HEK293 (cell line): Measurements from ENCODE around the gene IFT27.

ENCODE experiments used
- CTCF ChIA-PET: fragments of 350-600 bp; formaldehyde crosslinking; extraction: SDS; loops from one replicate; lab custom pipeline; 2021; ENCODE audit warnings: antibody characterized with exemption; lab: Yijun Ruan, JAX
- POLR2A ChIA-PET: fragments of 300-600 bp; formaldehyde crosslinking; extraction: SDS; loops from one replicate; lab custom pipeline; 2020; ENCODE audit warnings: antibody characterized with exemption, inconsistent platforms; lab: Yijun Ruan, JAX
- H3K27ac ChIP-seq: fragments of 200-500 bp; sonication (Bioruptor generic); 2 replicates; pipeline ENCODE4 v1.5.1; 2014; ENCODE audit warnings: low read depth, low read length, control low read depth, inconsistent platforms; ENCODE audit errors: extremely low read depth
- H3K36me3 ChIP-seq, 2 experiments: fragments of 200-500 bp in 1 of 2; sonication (Bioruptor generic) in 1 of 2; 1 replicate in 1 of 2; 2 replicates in 1 of 2; pipeline ENCODE4 v1.5.1; 2014 to 2017; ENCODE audit warnings: inconsistent platforms in 2 of 2, low read length in 2 of 2; ENCODE audit not compliant: control insufficient read depth in 2 of 2, insufficient read depth in 1 of 2
- H3K4me1 ChIP-seq: fragments of 200-500 bp; sonication (Bioruptor generic); 2 replicates; pipeline ENCODE4 v1.5.1; 2014; ENCODE audit warnings: mild to moderate bottlenecking, low read length, inconsistent platforms; ENCODE audit not compliant: control insufficient read depth, insufficient read depth
- H3K4me3 ChIP-seq: 2 replicates; pipeline ENCODE4 v1.5.1; 2011; ENCODE audit warnings: low read depth, mild to moderate bottlenecking, control low read depth, low read length, moderate library complexity
- H3K9me3 ChIP-seq: fragments of 200-500 bp; sonication (Bioruptor generic); 2 replicates; pipeline ENCODE4 v1.5.1; 2014; ENCODE audit warnings: low read depth, low read length, inconsistent platforms; ENCODE audit not compliant: control insufficient read depth, insufficient read depth
- RBAK ChIP-seq: fragments of 450-650 bp; formaldehyde crosslinking; IDR thresholded peaks from 2 replicates; pipeline ENCODE4 v1.5.1; 2016; ENCODE audit warnings: missing biosample characterization, missing genetic modification characterization
- SCRT2 ChIP-seq: fragments of 450-650 bp; formaldehyde crosslinking; IDR thresholded peaks from 2 replicates; pipeline ENCODE4 v1.5.1; 2016; ENCODE audit warnings: missing biosample characterization, missing genetic modification characterization
- TRIM28 ChIP-seq: IDR thresholded peaks from 2 replicates; pipeline ENCODE4 v1.6.1; 2011; ENCODE audit warnings: low read length, control low read depth, borderline replicate concordance
- WT1 ChIP-seq: fragments of 450-650 bp; formaldehyde crosslinking; IDR thresholded peaks from 2 replicates; pipeline ENCODE4 v1.5.1; 2016; ENCODE audit warnings: missing biosample characterization, missing genetic modification characterization
- ZEB2 ChIP-seq: fragments of 450-650 bp; formaldehyde crosslinking; IDR thresholded peaks from 2 replicates; pipeline ENCODE4 v1.5.1; 2016; ENCODE audit warnings: missing biosample characterization, missing genetic modification characterization
- ZNF10 ChIP-seq: fragments of 450-650 bp; formaldehyde crosslinking; IDR thresholded peaks from 2 replicates; pipeline ENCODE4 v1.5.1; 2017; ENCODE audit warnings: missing biosample characterization, missing genetic modification characterization
- ZNF114 ChIP-seq: fragments of 450-650 bp; formaldehyde crosslinking; IDR thresholded peaks from 2 replicates; pipeline ENCODE4 v1.5.0; 2017; ENCODE audit warnings: missing biosample characterization, missing genetic modification characterization
- ZNF19 ChIP-seq: fragments of 450-650 bp; formaldehyde crosslinking; IDR thresholded peaks from 2 replicates; pipeline ENCODE4; 2016; ENCODE audit warnings: missing biosample characterization, missing genetic modification characterization, low read depth
- ZNF214 ChIP-seq: fragments of 450-650 bp; formaldehyde crosslinking; IDR thresholded peaks from 2 replicates; pipeline ENCODE4 v1.5.1; 2017; ENCODE audit warnings: missing biosample characterization, mild to moderate bottlenecking, missing genetic modification characterization, borderline replicate concordance
- ZNF223 ChIP-seq: fragments of 450-650 bp; formaldehyde crosslinking; IDR thresholded peaks from 2 replicates; pipeline ENCODE4 v1.5.1; 2016; ENCODE audit warnings: missing biosample characterization, missing genetic modification characterization
- ZNF239 ChIP-seq: fragments of 450-650 bp; formaldehyde crosslinking; IDR thresholded peaks from 2 replicates; pipeline ENCODE4 v1.5.1; 2016; ENCODE audit warnings: missing biosample characterization, missing genetic modification characterization
- ZNF335 ChIP-seq: fragments of 450-650 bp; formaldehyde crosslinking; conservative IDR thresholded peaks from 2 replicates; pipeline ENCODE4 v1.5.1; 2016; ENCODE audit warnings: missing biosample characterization, missing genetic modification characterization
- ZNF354C ChIP-seq: fragments of 450-650 bp; formaldehyde crosslinking; IDR thresholded peaks from 2 replicates; pipeline ENCODE4 v1.5.1; 2016; ENCODE audit warnings: missing biosample characterization, missing genetic modification characterization, low read depth, borderline replicate concordance
- ZNF366 ChIP-seq: fragments of 450-650 bp; formaldehyde crosslinking; conservative IDR thresholded peaks from 2 replicates; pipeline ENCODE4 v1.5.1; 2016; ENCODE audit warnings: missing biosample characterization, missing genetic modification characterization
- ZNF391 ChIP-seq: fragments of 450-650 bp; formaldehyde crosslinking; IDR thresholded peaks from 2 replicates; pipeline ENCODE4 v1.5.1; 2016; ENCODE audit warnings: low read depth, missing biosample characterization, missing genetic modification characterization, borderline replicate concordance
- ZNF404 ChIP-seq: fragments of 450-650 bp; formaldehyde crosslinking; IDR thresholded peaks from 2 replicates; pipeline ENCODE4 v1.5.1; 2017; ENCODE audit warnings: missing biosample characterization, missing genetic modification characterization
- ZNF416 ChIP-seq: fragments of 450-650 bp; formaldehyde crosslinking; IDR thresholded peaks from 2 replicates; pipeline ENCODE4 v1.5.1; 2016; ENCODE audit warnings: missing biosample characterization, missing genetic modification characterization
- ZNF580 ChIP-seq: fragments of 450-650 bp; formaldehyde crosslinking; IDR thresholded peaks from 2 replicates; pipeline ENCODE4 v1.5.1; 2016; ENCODE audit warnings: missing biosample characterization, missing genetic modification characterization
- ZNF596 ChIP-seq: fragments of 450-650 bp; IDR thresholded peaks from 2 replicates; pipeline ENCODE4 v1.5.0; 2018; ENCODE audit warnings: missing biosample characterization, mild to moderate bottlenecking, missing genetic modification characterization, moderate library complexity
- ZNF624 ChIP-seq: fragments of 450-650 bp; formaldehyde crosslinking; IDR thresholded peaks from 2 replicates; pipeline ENCODE4 v1.5.1; 2017; ENCODE audit warnings: missing biosample characterization, missing genetic modification characterization
- ZNF707 ChIP-seq: fragments of 450-650 bp; formaldehyde crosslinking; IDR thresholded peaks from 2 replicates; pipeline ENCODE4 v1.5.1; 2016; ENCODE audit warnings: missing biosample characterization, missing genetic modification characterization
- ZNF776 ChIP-seq: fragments of 450-650 bp; formaldehyde crosslinking; IDR thresholded peaks from 2 replicates; pipeline ENCODE4 v1.5.0; 2017; ENCODE audit warnings: missing biosample characterization, missing genetic modification characterization, borderline replicate concordance
- ZNF843 ChIP-seq: fragments of 450-650 bp; formaldehyde crosslinking; IDR thresholded peaks from 2 replicates; pipeline ENCODE4 v1.5.1; 2016; ENCODE audit warnings: missing biosample characterization, missing genetic modification characterization
- TF ChIP-seq, protein P1 (sequence below): fragments of 450-650 bp; formaldehyde crosslinking; IDR thresholded peaks from 2 replicates; pipeline ENCODE4 v1.5.1; 2016; ENCODE audit warnings: missing biosample characterization, missing genetic modification characterization
- TF ChIP-seq, protein P2 (sequence below): fragments of 450-650 bp; formaldehyde crosslinking; IDR thresholded peaks from 2 replicates; pipeline ENCODE4 v1.5.1; 2017; ENCODE audit warnings: missing biosample characterization, missing genetic modification characterization

Gene IFT27

DNA sequence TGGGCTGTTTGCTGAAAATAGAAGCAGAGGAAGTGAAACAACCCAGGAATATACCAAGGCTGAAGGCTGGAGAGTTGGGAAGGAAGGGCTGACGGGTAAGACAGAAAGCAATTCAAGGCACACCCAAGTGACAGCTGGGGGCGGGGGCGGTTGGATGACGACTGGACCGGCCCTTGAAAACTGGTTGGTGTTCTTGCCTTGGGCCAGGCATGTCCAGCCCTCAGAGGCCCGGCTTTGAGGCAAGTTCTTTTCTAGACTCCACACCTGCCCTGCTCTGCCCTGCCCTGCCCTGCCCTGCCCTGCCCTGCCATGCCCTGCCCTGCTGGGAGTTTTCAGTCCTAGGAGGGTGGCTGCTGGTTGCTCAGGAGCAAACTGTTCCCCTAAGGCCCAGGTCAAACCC, 38.1 kb downstream of the IFT27 start:
- ChIA-PET CTCF (no interaction called here), POLR2A (no interaction called here)
- H3K4me3 ChIP-seq = no peak overlapping the region

GRCh38 chr22:36736701-36737320, 39.1 kb downstream of the IFT27 start:
- Histone ChIP-seq H3K36me3 (no peaks in the 10 kb centered on the region), H3K27ac (no peak overlapping the region), H3K4me1 (no peaks in the 10 kb centered on the region), H3K9me3 (no peaks in the 10 kb centered on the region), H3K4me3 (no peak overlapping the region)
- ChIA-PET POLR2A (no interaction called here), CTCF (no interaction called here)
- TF ChIP-seq ZNF776 = no peak
- TF ChIP-seq ZEB2 (tag by site-specific recombination) = no peak
- TF ChIP-seq ZNF223 (tag by site-specific recombination) = no peak
- no peak for TF ChIP-seq ZNF239 (tag by site-specific recombination)
- no peak for TF ChIP-seq ZNF843

More for the DNA sequence above, 38.1 kb downstream of the IFT27 start:
- no peaks in the 10 kb centered on the region for H3K36me3 ChIP-seq
- no peak overlapping the region for H3K27ac ChIP-seq
- TF ChIP-seq ZNF624 (tag by site-specific recombination) = no peak
- no peaks in the 10 kb centered on the region for H3K4me1 ChIP-seq
- no peaks in the 10 kb centered on the region for H3K9me3 ChIP-seq

DNA sequence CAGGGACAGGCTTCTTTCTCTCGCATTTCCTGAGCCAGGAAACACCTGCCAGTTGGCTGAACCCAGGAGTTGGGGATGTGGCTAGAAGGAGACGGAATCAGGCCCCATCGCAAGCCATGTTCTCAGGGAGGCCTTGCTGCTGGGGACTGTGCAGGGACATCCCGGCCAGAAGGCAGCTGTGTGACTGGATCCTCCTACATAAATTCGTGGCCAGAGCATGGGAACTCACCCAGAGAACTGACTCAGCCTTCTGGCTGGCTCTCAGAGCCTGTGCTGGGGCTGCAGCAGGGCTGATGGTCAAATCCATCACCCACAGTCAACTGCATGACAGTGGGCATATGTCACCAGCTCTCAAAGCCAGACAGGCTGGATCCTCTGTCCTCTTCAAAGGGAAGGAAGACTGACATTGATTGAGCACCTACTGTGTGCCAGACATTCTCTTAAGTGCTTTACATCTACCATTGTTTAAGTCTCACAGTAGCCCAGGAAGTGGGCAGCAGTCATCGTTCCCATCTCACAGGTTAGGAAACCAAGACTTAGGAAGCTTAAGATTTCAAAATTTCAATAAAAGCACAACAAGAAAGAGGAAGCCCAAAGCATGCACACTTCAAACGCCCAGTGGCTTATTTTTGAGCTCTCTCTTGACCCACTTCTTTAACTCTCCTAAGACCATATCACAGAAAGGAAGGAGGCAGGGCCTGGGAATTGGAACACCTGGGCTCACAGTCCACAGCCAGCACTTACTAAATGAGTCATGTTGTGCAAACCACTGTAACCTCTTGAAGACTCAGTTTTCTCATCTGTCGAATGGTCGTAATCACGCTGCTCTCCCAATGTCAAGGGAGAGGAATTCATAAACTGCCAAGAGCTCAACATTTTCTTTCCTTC, 41.5 kb downstream of the IFT27 start:
- TF ChIP-seq ZNF596 (tag by site-specific recombination) (no peak), SCRT2 (no peak), RBAK (no peak), ZNF335 (tag by site-specific recombination) (no peak), ZNF580 (tag by site-specific recombination) (no peak), ZNF366 (no peak), ZNF10 (no peak), ZNF404 (tag by site-specific recombination) (no peak), ZNF19 (tag by site-specific recombination) (no peak), ZNF214 (tag by site-specific recombination) (no peak), TRIM28 (no peak), ZNF707 (tag by site-specific recombination) (no peak), ZNF354C (no peak), ZNF416 (no peak), ZNF391 (tag by site-specific recombination) (no peak), ZNF114 (tag by site-specific recombination) (no peak), WT1 (tag by site-specific recombination) (no peak)
- TF ChIP-seq, protein P1, sequence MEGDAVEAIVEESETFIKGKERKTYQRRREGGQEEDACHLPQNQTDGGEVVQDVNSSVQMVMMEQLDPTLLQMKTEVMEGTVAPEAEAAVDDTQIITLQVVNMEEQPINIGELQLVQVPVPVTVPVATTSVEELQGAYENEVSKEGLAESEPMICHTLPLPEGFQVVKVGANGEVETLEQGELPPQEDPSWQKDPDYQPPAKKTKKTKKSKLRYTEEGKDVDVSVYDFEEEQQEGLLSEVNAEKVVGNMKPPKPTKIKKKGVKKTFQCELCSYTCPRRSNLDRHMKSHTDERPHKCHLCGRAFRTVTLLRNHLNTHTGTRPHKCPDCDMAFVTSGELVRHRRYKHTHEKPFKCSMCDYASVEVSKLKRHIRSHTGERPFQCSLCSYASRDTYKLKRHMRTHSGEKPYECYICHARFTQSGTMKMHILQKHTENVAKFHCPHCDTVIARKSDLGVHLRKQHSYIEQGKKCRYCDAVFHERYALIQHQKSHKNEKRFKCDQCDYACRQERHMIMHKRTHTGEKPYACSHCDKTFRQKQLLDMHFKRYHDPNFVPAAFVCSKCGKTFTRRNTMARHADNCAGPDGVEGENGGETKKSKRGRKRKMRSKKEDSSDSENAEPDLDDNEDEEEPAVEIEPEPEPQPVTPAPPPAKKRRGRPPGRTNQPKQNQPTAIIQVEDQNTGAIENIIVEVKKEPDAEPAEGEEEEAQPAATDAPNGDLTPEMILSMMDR = no peak
- TF ChIP-seq, protein P2, sequence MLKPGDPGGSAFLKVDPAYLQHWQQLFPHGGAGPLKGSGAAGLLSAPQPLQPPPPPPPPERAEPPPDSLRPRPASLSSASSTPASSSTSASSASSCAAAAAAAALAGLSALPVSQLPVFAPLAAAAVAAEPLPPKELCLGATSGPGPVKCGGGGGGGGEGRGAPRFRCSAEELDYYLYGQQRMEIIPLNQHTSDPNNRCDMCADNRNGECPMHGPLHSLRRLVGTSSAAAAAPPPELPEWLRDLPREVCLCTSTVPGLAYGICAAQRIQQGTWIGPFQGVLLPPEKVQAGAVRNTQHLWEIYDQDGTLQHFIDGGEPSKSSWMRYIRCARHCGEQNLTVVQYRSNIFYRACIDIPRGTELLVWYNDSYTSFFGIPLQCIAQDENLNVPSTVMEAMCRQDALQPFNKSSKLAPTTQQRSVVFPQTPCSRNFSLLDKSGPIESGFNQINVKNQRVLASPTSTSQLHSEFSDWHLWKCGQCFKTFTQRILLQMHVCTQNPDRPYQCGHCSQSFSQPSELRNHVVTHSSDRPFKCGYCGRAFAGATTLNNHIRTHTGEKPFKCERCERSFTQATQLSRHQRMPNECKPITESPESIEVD (tag by site-specific recombination) = no peak
- POLR2A ChIA-PET = no interaction called here

More for the DNA sequence above, 41.5 kb downstream of the IFT27 start:
- no peak overlapping the region for H3K27ac ChIP-seq
- no peaks in the 10 kb centered on the region for H3K9me3 ChIP-seq
- no peaks in the 10 kb centered on the region for H3K4me1 ChIP-seq
- no peaks in the 10 kb centered on the region for H3K36me3 ChIP-seq
- CTCF ChIA-PET = interaction anchor here (0.5 to 2.1 kb wide), 5 partner anchors 22 to 379 kb away, joined by 3 to 7 read pairs (median 4); no protein-coding TSS in a partner anchor
- no peak overlapping the region for H3K4me3 ChIP-seq
